HEK293 (cell line): ENCODE data around the gene BCDIN3D.

Source experiments
- CTCF ChIP-seq: fragments of 450-650 bp; formaldehyde crosslinking; IDR thresholded peaks from 2 replicates; pipeline ENCODE4 v1.5.1; 2016; ENCODE audit warnings: missing biosample characterization, missing genetic modification characterization
- ELK4 ChIP-seq: IDR thresholded peaks from 2 replicates; pipeline ENCODE4 v1.6.1; 2011; ENCODE audit warnings: mild to moderate bottlenecking, low read depth, low read length, borderline replicate concordance
- KLF10 ChIP-seq: fragments of 450-650 bp; IDR thresholded peaks from 2 replicates; pipeline ENCODE4 v1.5.1; 2018; ENCODE audit warnings: missing biosample characterization, mild to moderate bottlenecking, missing genetic modification characterization
- PRDM10 ChIP-seq: fragments of 450-650 bp; formaldehyde crosslinking; IDR thresholded peaks from 2 replicates; pipeline ENCODE4 v1.5.1; 2016; ENCODE audit warnings: missing biosample characterization, missing genetic modification characterization
- ZBTB26 ChIP-seq: fragments of 450-650 bp; formaldehyde crosslinking; optimal IDR thresholded peaks from 2 replicates; pipeline ENCODE3; 2016; ENCODE audit warnings: missing biosample characterization, mild to moderate bottlenecking, missing genetic modification characterization
- ZBTB8A ChIP-seq: fragments of 450-650 bp; formaldehyde crosslinking; IDR thresholded peaks from 2 replicates; pipeline ENCODE4 v1.5.1; 2016; ENCODE audit warnings: missing biosample characterization, missing genetic modification characterization
- ZNF138 ChIP-seq: fragments of 450-650 bp; formaldehyde crosslinking; IDR thresholded peaks from 2 replicates; pipeline ENCODE4 v1.5.1; 2016; ENCODE audit warnings: missing biosample characterization, missing genetic modification characterization, borderline replicate concordance
- ZNF292 ChIP-seq: fragments of 450-650 bp; formaldehyde crosslinking; IDR thresholded peaks from 2 replicates; pipeline ENCODE4 v1.5.1; 2016; ENCODE audit warnings: low read depth, missing biosample characterization, missing genetic modification characterization, borderline replicate concordance
- ZNF350 ChIP-seq: fragments of 450-650 bp; formaldehyde crosslinking; IDR thresholded peaks from 2 replicates; pipeline ENCODE4 v1.5.0; 2017; ENCODE audit warnings: missing biosample characterization, mild to moderate bottlenecking, missing genetic modification characterization
- ZNF513 ChIP-seq: fragments of 450-650 bp; IDR thresholded peaks from 2 replicates; pipeline ENCODE4 v1.5.1; 2018; ENCODE audit warnings: missing biosample characterization, missing genetic modification characterization
- ZNF626 ChIP-seq: fragments of 450-650 bp; sonication (Bioruptor Pico); formaldehyde crosslinking; IDR thresholded peaks from 2 replicates; pipeline ENCODE4 v1.5.1; 2018; ENCODE audit warnings: missing biosample characterization, missing genetic modification characterization, inconsistent platforms
- ZNF664 ChIP-seq: fragments of 450-650 bp; formaldehyde crosslinking; IDR thresholded peaks from 2 replicates; pipeline ENCODE4 v1.5.1; 2016; ENCODE audit warnings: missing biosample characterization, missing genetic modification characterization
- ZNF704 ChIP-seq: fragments of 450-650 bp; formaldehyde crosslinking; IDR thresholded peaks from 2 replicates; pipeline ENCODE4 v1.5.1; 2016; ENCODE audit warnings: missing biosample characterization, missing genetic modification characterization
- ZNF747 ChIP-seq: fragments of 450-650 bp; formaldehyde crosslinking; IDR thresholded peaks from 2 replicates; pipeline ENCODE4 v1.5.1; 2016; ENCODE audit warnings: missing biosample characterization, missing genetic modification characterization

- TF ChIP-seq ZNF626 (tag by site-specific recombination) (no peak), ZBTB8A (tag by site-specific recombination) (no peak), CTCF (tag by site-specific recombination) (no peak), PRDM10 (tag by site-specific recombination) (no peak), ZBTB26 (no peak), ZNF747 (tag by site-specific recombination) (no peak), ZNF664 (tag by site-specific recombination) (no peak), ELK4 (no peak), ZNF513 (tag by site-specific recombination) (no peak), ZNF138 (tag by site-specific recombination) (no peak), ZNF350 (tag by site-specific recombination) (no peak), KLF10 (no peak), ZNF704 (tag by site-specific recombination) (no peak), ZNF292 (no peak)
Observed at GRCh38 chr12:49888461-49889151, 45.7 kb upstream of the BCDIN3D start.
